HG03025 (cell line): Measurements from ENCODE around the gene POLQ.
A peak's percentile ranks its signal among the peaks of the same experiment; 100 is the strongest.
"Not testable (repeated sequence)": the region's sequence is repeated elsewhere in the genome, so short reads cannot be mapped to it uniquely, and the experiment has no call there.

ENCODE experiments used
- ATAC-seq: cut with Tn5 transposase; IDR thresholded peaks from one replicate; pipeline ENCODE4 v1.9.1; 2021; ENCODE audit warnings: mild to moderate bottlenecking, moderate library complexity; ENCODE audit not compliant: unreplicated experiment, low FRiP score

Gene POLQ

GRCh38 chr3:121545574-121546455 is at the start of gene POLQ:
POLQ (minus strand) TSS chr3:121545988; CDS start chr3:121545877, 111 bp downstream.
- peak; percentile 71 for ATAC-seq

- no peak for ATAC-seq
Measured at GRCh38 chr3:121594850-121595249, 49.1 kb upstream of the POLQ start.

- not testable (repeated sequence) for ATAC-seq
Measured at GRCh38 chr3:121593806-121594205, 48.0 kb upstream of the POLQ start.

- ATAC-seq, result no peak
Measured at GRCh38 chr3:121592856-121593702, 47.3 kb upstream of the POLQ start, which contains the start of gene FBXO40. FBXO40 (plus strand) TSS chr3:121593379; CDS start chr3:121620576, 27,197 bp downstream.

GRCh38 chr3:121584418-121584817 is 38.6 kb upstream of the POLQ start:
- no peak for ATAC-seq

- no peak for ATAC-seq
Measured at GRCh38 chr3:121581691-121582090, 35.9 kb upstream of the POLQ start.

- ATAC-seq, result no peak
Measured at GRCh38 chr3:121574449-121574848, 28.7 kb upstream of the POLQ start.

- ATAC-seq, result no peak
Measured at GRCh38 chr3:121567649-121568048, 21.9 kb upstream of the POLQ start, which contains the start of gene ARGFX. ARGFX (plus strand) TSS chr3:121567949; CDS start chr3:121570714, 2,765 bp downstream.

GRCh38 chr3:121566773-121567172 is 21.0 kb upstream of the POLQ start:
- ATAC-seq, result no peak

- no peak for ATAC-seq
Measured at GRCh38 chr3:121562148-121562547, 16.4 kb upstream of the POLQ start.

- ATAC-seq, result no peak
Measured at GRCh38 chr3:121557426-121557934, 11.7 kb upstream of the POLQ start.

GRCh38 chr3:121552797-121553196 is 7.0 kb upstream of the POLQ start:
- no peak for ATAC-seq

GRCh38 chr3:121552379-121552778 is 6.6 kb upstream of the POLQ start:
- no peak for ATAC-seq

GRCh38 chr3:121545049-121545573 is 677 bp downstream of the POLQ start:
- ATAC-seq, result no peak

GRCh38 chr3:121542924-121543323 is 2.9 kb downstream of the POLQ start:
- no peak for ATAC-seq

- no peak for ATAC-seq
Measured at GRCh38 chr3:121531269-121531668, 14.5 kb downstream of the POLQ start.

- no peak for ATAC-seq
Measured at GRCh38 chr3:121529308-121529707, 16.5 kb downstream of the POLQ start.

- no peak for ATAC-seq
Measured at GRCh38 chr3:121520510-121520909, 25.3 kb downstream of the POLQ start.

- ATAC-seq, result no peak
Measured at GRCh38 chr3:121517953-121518655, 27.7 kb downstream of the POLQ start.

- no peak for ATAC-seq
Measured at GRCh38 chr3:121515862-121516261, 29.9 kb downstream of the POLQ start.
